B cell (primary cell): Measurements from ENCODE around the gene SLC23A3. TPM values are rescaled to one million over a fixed set of nuclear protein-coding genes. Genes with fewer than 3 reads are reported as not detected.

ENCODE experiments used
- ATAC-seq: fragments of 200-7000 bp; cut with Tn5 transposase; one replicate; pipeline ENCODE4 v1.10.0; 2021; ENCODE audit warnings: low read depth, mild to moderate bottlenecking, moderate number of reproducible peaks, moderate library complexity
- CTCF ChIA-PET: fragments of 350-600 bp; sonication (Branson Sonifier 250); formaldehyde crosslinking; loops from one replicate; lab custom pipeline; 2021; ENCODE audit warnings: antibody characterized with exemption, inconsistent platforms; lab: Charles Lee
- POLR2A ChIA-PET: fragments of 350-600 bp; sonication (Branson Sonifier 250); formaldehyde crosslinking; loops from one replicate; lab custom pipeline; 2021; ENCODE audit warnings: antibody characterized with exemption; lab: Charles Lee
- DNase-seq: peaks from one replicate; pipeline ENCODE4 v3.0.0; 2013
- H2AFZ ChIP-seq: 2 replicates; pipeline ENCODE4 v1.6.1; 2012; ENCODE audit warnings: mild to moderate bottlenecking, low read depth, low read length; ENCODE audit not compliant: insufficient read depth, poor library complexity, severe bottlenecking
- H3K27ac ChIP-seq, 2 donors: 1 replicate in 1 of 2; 2 replicates in 1 of 2; pipeline ENCODE4 v1.5.1; 2012 to 2013; ENCODE audit warnings: low read length in 2 of 2, mild to moderate bottlenecking in 2 of 2, moderate library complexity in 1 of 2
- H3K27me3 ChIP-seq, 4 experiments: fragments of 200-600 bp in 1 of 4; sonication (generic) in 1 of 4; replicated peaks in 1 of 4; 1 replicate in 2 of 4; 2 replicates in 2 of 4; pipeline versions ENCODE4 v1.6.1 to v1.7.0; 2013 to 2016; ENCODE audit warnings: low read length in 3 of 4, mild to moderate bottlenecking in 2 of 4, mixed read lengths in 1 of 4, moderate library complexity in 1 of 4; ENCODE audit not compliant: insufficient read depth in 4 of 4, control insufficient read depth in 3 of 4; ENCODE audit errors: control extremely low read depth in 1 of 4
- H3K36me3 ChIP-seq, 2 experiments: replicated peaks in 1 of 2; 1 replicate in 1 of 2; 2 replicates in 1 of 2; pipeline versions ENCODE4 v1.6.1 to v1.7.1; 2013; ENCODE audit warnings: low read length in 1 of 2; ENCODE audit not compliant: insufficient read depth in 2 of 2, control insufficient read depth in 1 of 2; ENCODE audit errors: control extremely low read depth in 1 of 2, extremely low read depth in 1 of 2
- H3K4me1 ChIP-seq, 2 donors: fragments of 200-600 bp in 1 of 2; sonication (generic) in 1 of 2; 1 replicate in 1 of 2; 2 replicates in 1 of 2; pipeline versions ENCODE4 v1.5.1 to v1.6.1; 2013 to 2017; ENCODE audit warnings: low read length in 2 of 2; ENCODE audit not compliant: control insufficient read depth in 2 of 2, insufficient read depth in 2 of 2
- H3K4me2 ChIP-seq: replicated peaks from 2 replicates; pipeline ENCODE3; 2012; ENCODE audit warnings: mild to moderate bottlenecking, low read depth, low read length; ENCODE audit not compliant: poor library complexity, severe bottlenecking
- H3K4me3 ChIP-seq, 5 experiments: fragments of 200-600 bp in 1 of 5; sonication (generic) in 1 of 5; 1 replicate in 3 of 5; 2 replicates in 2 of 5; pipeline versions ENCODE4 v1.5.1 to v1.7.0; 2011 to 2016; ENCODE audit warnings: low read length in 4 of 5, mild to moderate bottlenecking in 4 of 5, low read depth in 2 of 5, control low read depth in 1 of 5, moderate library complexity in 1 of 5; ENCODE audit not compliant: insufficient read depth in 1 of 5; ENCODE audit errors: control extremely low read depth in 1 of 5, extremely low read depth in 1 of 5
- H3K79me2 ChIP-seq: fragments of 200-600 bp; sonication (generic); one replicate; pipeline ENCODE4 v1.6.0; 2016; ENCODE audit warnings: low read length; ENCODE audit not compliant: control insufficient read depth, insufficient read depth
- H3K9ac ChIP-seq: fragments of 200-600 bp; sonication (generic); 2 replicates; pipeline ENCODE4 v1.6.1; 2017; ENCODE audit warnings: mild to moderate bottlenecking, low read length, moderate library complexity
- H3K9me3 ChIP-seq, 3 donors: one replicate each; pipeline versions ENCODE4 v1.6.1 to v1.7.1; 2013; ENCODE audit warnings: low read length in 2 of 3; ENCODE audit not compliant: control insufficient read depth in 2 of 3, insufficient read depth in 1 of 3; ENCODE audit errors: control extremely low read depth in 1 of 3
- H4K20me1 ChIP-seq: 2 replicates; pipeline ENCODE4 v1.6.0; 2012; ENCODE audit warnings: mild to moderate bottlenecking, low read length; ENCODE audit not compliant: insufficient read depth, control insufficient read depth, poor library complexity, severe bottlenecking
- H3K27ac Mint-ChIP-seq: one replicate; pipeline ENCODE4 v1.8.0; 2021; ENCODE audit warnings: mixed read lengths
- H3K27me3 Mint-ChIP-seq: one replicate; pipeline ENCODE4 v1.8.0; 2021; ENCODE audit warnings: mixed read lengths
- H3K4me1 Mint-ChIP-seq: one replicate; pipeline ENCODE4 v1.8.0; 2021; ENCODE audit warnings: mixed read lengths
- H3K4me3 Mint-ChIP-seq: one replicate; pipeline ENCODE4 v1.8.0; 2021; ENCODE audit warnings: mixed read lengths
- H3K9me3 Mint-ChIP-seq: one replicate; pipeline ENCODE4 v1.8.0; 2022; ENCODE audit warnings: mixed read lengths; ENCODE audit not compliant: insufficient read depth
- CTCF ChIP-seq: fragments of 200-600 bp; IDR thresholded peaks from one replicate; pipeline ENCODE4 v1.8.0; 2022; ENCODE audit warnings: antibody characterized with exemption, mild to moderate bottlenecking
- EZH2 ChIP-seq: IDR thresholded peaks from 2 replicates; pipeline ENCODE4 v1.6.1; 2012; ENCODE audit warnings: borderline replicate concordance, low read depth, mild to moderate bottlenecking, moderate library complexity, low read length; ENCODE audit not compliant: insufficient read depth, poor library complexity, severe bottlenecking
- WGBS: methylation state at CpG from one replicate; pipeline ENCODE4 v1.1.5; 2013; ENCODE audit warnings: missing lambda C conversion rate; ENCODE audit not compliant: insufficient coverage; 5-methylcytosine and 5-hydroxymethylcytosine counted together
- intact Hi-C: fragments of 100-400 bp; cut with micrococcal nuclease; formaldehyde crosslinking; loops from one replicate; pipeline ENCODE4 v1.10.0; 2022
- polyA plus RNA-seq: library from polyadenylated mRNA; depleted of rRNA; stranded (reverse); fragments of >200 nt; gene quantifications from 2 replicates; pipeline ENCODE4 v1.2.3, GENCODE V29; 2012
- total RNA-seq, 2 donors: library from RNA; stranded (reverse); fragments of 120-200 nt in 1 of 2; gene quantifications; 1 replicate in 1 of 2; 2 replicates in 1 of 2; pipeline versions ENCODE4 v1.2.3 to v1.2.4, GENCODE V29; 2013 to 2022

The SLC23A3 gene
- total and polyA plus RNA-seq, 2 donors (not counting 1 experiment from before 2014, with no cell fraction given): 2.4 to 15.2 TPM

GRCh38 chr2:219168526-219168925, 1.3 kb downstream of the SLC23A3 start:
- Mint-ChIP-seq H3K9me3 (no peaks in the 10 kb centered on the region), H3K4me1 (peaks cover 7% of the 10 kb centered on the region), H3K4me3 (no peak overlapping the region), H3K27me3 (no peaks in the 10 kb centered on the region), H3K27ac (no peak overlapping the region)
- 41% methylated on average over 3 of the region's 6 CpGs for WGBS
- Histone ChIP-seq H4K20me1 (peaks cover 17% of the 10 kb centered on the region), H3K27ac (no peak overlapping the region), H3K9me3 (no peaks in the 10 kb centered on the region), H3K36me3 (peaks cover 0 to 27% of the 10 kb centered on the region in 2 experiments), H2AFZ (no peak overlapping the region), H3K4me3 (no peak overlapping the region), H3K79me2 (peaks cover 2% of the 10 kb centered on the region), H3K4me1 (peaks cover 0 to 6% of the 10 kb centered on the region in 2 donors), H3K27me3 (no peaks in the 10 kb centered on the region), H3K9ac (no peak overlapping the region), H3K4me2 (no peak overlapping the region)
- ChIA-PET POLR2A (no interaction called here), CTCF (no interaction called here)
- peak; percentile 5 for DNase-seq
- intact Hi-C loops: no loop called here
- TF ChIP-seq CTCF (no peak), EZH2 (no peak)
- no peak for ATAC-seq

GRCh38 chr2:219167997-219168396, 1.8 kb downstream of the SLC23A3 start:
- Histone ChIP-seq H4K20me1 (peaks cover 12% of the 10 kb centered on the region), H3K4me3 (no peak overlapping the region), H3K27me3 (no peaks in the 10 kb centered on the region), H3K27ac (no peak overlapping the region), H3K79me2 (peaks cover 2% of the 10 kb centered on the region), H3K4me2 (no peak overlapping the region), H3K9me3 (no peaks in the 10 kb centered on the region), H3K36me3 (peaks cover 0 to 22% of the 10 kb centered on the region in 2 experiments), H2AFZ (no peak overlapping the region), H3K9ac (no peak overlapping the region), H3K4me1 (peaks cover 0 to 6% of the 10 kb centered on the region in 2 donors)
- H3K27me3 Mint-ChIP-seq: no peaks in the 10 kb centered on the region
- no peak overlapping the region for H3K27ac Mint-ChIP-seq
- no peak for ATAC-seq
- WGBS: 80% methylated on average over 4 of the region's 5 CpGs
- ChIA-PET POLR2A (no interaction called here), CTCF (interaction anchor here (1.4 kb wide), 1 partner anchor 110 kb away, joined by 3 read pairs; no protein-coding TSS in a partner anchor)
- H3K4me1 Mint-ChIP-seq: peaks cover 5% of the 10 kb centered on the region
- no peak for TF ChIP-seq EZH2
- TF ChIP-seq CTCF: no peak
- H3K4me3 Mint-ChIP-seq: no peak overlapping the region
- intact Hi-C loops: no loop called here
- DNase-seq: no peak
- no peaks in the 10 kb centered on the region for H3K9me3 Mint-ChIP-seq
